Measurements from ENCODE around the gene HIBADH. TPM values are rescaled to one million over a fixed set of nuclear protein-coding genes. Genes with fewer than 3 reads are reported as not detected.

The HIBADH gene
- total RNA-seq, 1 donor from 2014 or later = 25.3 TPM

- DNase-seq (ENCODE audit: low spot score, unreplicated experiment) = no peak
- Mint-ChIP-seq H3K36me3 (ENCODE audit: insufficient read depth) (peaks cover 3% of the 10 kb centered on the region), H3K27me3 (no peaks in the 10 kb centered on the region), H3K9me3 (ENCODE audit: low read depth) (no peaks in the 10 kb centered on the region), H3K4me1 (ENCODE audit: low read depth) (peaks cover 9% of the 10 kb centered on the region), H3K27ac (no peak overlapping the region), H3K4me3 (ENCODE audit: low read depth) (no peak overlapping the region)
- no peak for TF ChIP-seq CTCF (IDR thresholded peaks at IDR 0.05; ENCODE audit: unreplicated experiment)
These were observed 29.6 kb downstream of the HIBADH start for GRCh38 chr7:27633062-27633461.

GRCh38 chr7:27631391-27631790 lies 31.3 kb downstream of the HIBADH start:
- H3K4me1 Mint-ChIP-seq (ENCODE audit: low read depth) = peaks cover 1% of the 10 kb centered on the region
- H3K27me3 Mint-ChIP-seq = no peaks in the 10 kb centered on the region
- peaks cover 7% of the 10 kb centered on the region for H3K36me3 Mint-ChIP-seq (ENCODE audit: insufficient read depth)
- no peaks in the 10 kb centered on the region for H3K9me3 Mint-ChIP-seq (ENCODE audit: low read depth)
- H3K4me3 Mint-ChIP-seq (ENCODE audit: low read depth) = no peak overlapping the region
- H3K27ac Mint-ChIP-seq = no peak overlapping the region
- DNase-seq (ENCODE audit: low spot score, unreplicated experiment) = no peak
- no peak for TF ChIP-seq CTCF (IDR thresholded peaks at IDR 0.05; ENCODE audit: unreplicated experiment)

GRCh38 chr7:27627146-27627545 lies 35.5 kb downstream of the HIBADH start:
- no peak for TF ChIP-seq CTCF (IDR thresholded peaks at IDR 0.05; ENCODE audit: unreplicated experiment)
- H3K27ac Mint-ChIP-seq = no peak overlapping the region
- peaks cover 18% of the 10 kb centered on the region for H3K36me3 Mint-ChIP-seq (ENCODE audit: insufficient read depth)
- H3K4me3 Mint-ChIP-seq (ENCODE audit: low read depth) = no peak overlapping the region
- no peaks in the 10 kb centered on the region for H3K27me3 Mint-ChIP-seq
- H3K4me1 Mint-ChIP-seq (ENCODE audit: low read depth) = no peaks in the 10 kb centered on the region
- H3K9me3 Mint-ChIP-seq (ENCODE audit: low read depth) = peaks cover 6% of the 10 kb centered on the region
- no peak for DNase-seq (ENCODE audit: low spot score, unreplicated experiment)

- Mint-ChIP-seq H3K4me1 (ENCODE audit: low read depth) (peaks cover 2% of the 10 kb centered on the region), H3K27ac (no peak overlapping the region), H3K9me3 (ENCODE audit: low read depth) (peaks cover 30% of the 10 kb centered on the region), H3K4me3 (ENCODE audit: low read depth) (no peak overlapping the region), H3K27me3 (no peaks in the 10 kb centered on the region), H3K36me3 (ENCODE audit: insufficient read depth) (peaks cover 51% of the 10 kb centered on the region)
- TF ChIP-seq CTCF (IDR thresholded peaks at IDR 0.05; ENCODE audit: unreplicated experiment) = no peak
- no peak for DNase-seq (ENCODE audit: low spot score, unreplicated experiment)
These were observed 43.2 kb downstream of the HIBADH start for GRCh38 chr7:27619492-27619891.

- Mint-ChIP-seq H3K4me3 (ENCODE audit: low read depth) (no peak overlapping the region), H3K9me3 (ENCODE audit: low read depth) (peaks cover 30% of the 10 kb centered on the region), H3K4me1 (ENCODE audit: low read depth) (peaks cover 4% of the 10 kb centered on the region), H3K36me3 (ENCODE audit: insufficient read depth) (peaks cover 47% of the 10 kb centered on the region), H3K27ac (no peak overlapping the region), H3K27me3 (no peaks in the 10 kb centered on the region)
- no peak for DNase-seq (ENCODE audit: low spot score, unreplicated experiment)
- no peak for TF ChIP-seq CTCF (IDR thresholded peaks at IDR 0.05; ENCODE audit: unreplicated experiment)
These were observed 44.9 kb downstream of the HIBADH start for GRCh38 chr7:27617651-27618381.

Measured in progenitor cell of endocrine pancreas (in vitro differentiated cells).